B cell (primary cell): ENCODE measurements around the gene DOCK8.
"Not testable (repeated sequence)": the region's sequence is repeated elsewhere in the genome, so short reads cannot be mapped to it uniquely, and the experiment has no call there.

Experiments used
- EZH2 ChIP-seq: IDR thresholded peaks from 2 replicates; pipeline ENCODE4 v1.6.1; 2012; ENCODE audit warnings: borderline replicate concordance, low read depth, mild to moderate bottlenecking, moderate library complexity, low read length; ENCODE audit not compliant: insufficient read depth, poor library complexity, severe bottlenecking
- TF ChIP-seq, protein P1 (sequence below): fragments of 200-600 bp; IDR thresholded peaks from one replicate; pipeline ENCODE4 v1.8.0; 2022; ENCODE audit warnings: antibody characterized with exemption, mild to moderate bottlenecking

DNA sequence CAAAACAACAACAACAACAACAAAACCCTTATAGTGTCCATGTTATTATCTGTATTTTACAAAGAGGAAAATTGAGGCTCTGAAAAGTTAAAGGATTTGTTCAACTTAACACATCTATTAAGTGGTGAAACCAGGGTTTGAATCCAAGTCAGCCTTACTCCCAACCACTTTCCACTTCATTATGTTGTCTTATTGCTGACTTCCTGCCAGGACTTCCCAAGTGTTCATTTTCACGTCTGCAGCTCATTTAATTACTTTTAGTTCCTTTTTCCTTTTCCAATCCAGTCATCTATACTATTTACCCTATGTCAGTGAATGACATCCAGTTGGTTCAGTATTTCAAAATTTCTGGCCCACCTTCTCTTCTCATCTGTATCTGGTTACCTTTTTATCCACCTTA lies 15.1 kb upstream of the DOCK8 start:
- TF ChIP-seq, protein P1, sequence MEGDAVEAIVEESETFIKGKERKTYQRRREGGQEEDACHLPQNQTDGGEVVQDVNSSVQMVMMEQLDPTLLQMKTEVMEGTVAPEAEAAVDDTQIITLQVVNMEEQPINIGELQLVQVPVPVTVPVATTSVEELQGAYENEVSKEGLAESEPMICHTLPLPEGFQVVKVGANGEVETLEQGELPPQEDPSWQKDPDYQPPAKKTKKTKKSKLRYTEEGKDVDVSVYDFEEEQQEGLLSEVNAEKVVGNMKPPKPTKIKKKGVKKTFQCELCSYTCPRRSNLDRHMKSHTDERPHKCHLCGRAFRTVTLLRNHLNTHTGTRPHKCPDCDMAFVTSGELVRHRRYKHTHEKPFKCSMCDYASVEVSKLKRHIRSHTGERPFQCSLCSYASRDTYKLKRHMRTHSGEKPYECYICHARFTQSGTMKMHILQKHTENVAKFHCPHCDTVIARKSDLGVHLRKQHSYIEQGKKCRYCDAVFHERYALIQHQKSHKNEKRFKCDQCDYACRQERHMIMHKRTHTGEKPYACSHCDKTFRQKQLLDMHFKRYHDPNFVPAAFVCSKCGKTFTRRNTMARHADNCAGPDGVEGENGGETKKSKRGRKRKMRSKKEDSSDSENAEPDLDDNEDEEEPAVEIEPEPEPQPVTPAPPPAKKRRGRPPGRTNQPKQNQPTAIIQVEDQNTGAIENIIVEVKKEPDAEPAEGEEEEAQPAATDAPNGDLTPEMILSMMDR: not testable (repeated sequence)
- TF ChIP-seq EZH2: not testable (repeated sequence)
